NT2/D1 (cell line): ENCODE data around the gene LRMDA.

Experiments
- SUZ12 ChIP-seq: IDR thresholded peaks from 2 replicates; pipeline ENCODE4 v1.6.1; 2011; ENCODE audit not compliant: insufficient read length, insufficient read depth; ENCODE audit errors: extremely low read depth
- YY1 ChIP-seq: IDR thresholded peaks from 2 replicates; pipeline ENCODE4 v1.6.1; 2011; ENCODE audit not compliant: insufficient read length, insufficient read depth
- ZNF274 ChIP-seq: IDR thresholded peaks from 2 replicates; pipeline ENCODE4 v1.6.1; 2011; ENCODE audit warnings: mild to moderate bottlenecking, low read depth, low read length

- TF ChIP-seq YY1, result no peak
- no peak for TF ChIP-seq SUZ12
- no peak for TF ChIP-seq ZNF274
These were observed 718.2 kb downstream of the LRMDA start for GRCh38 chr10:76149602-76150138.
